Smooth muscle cell (in vitro differentiated cells): ENCODE data around the gene ENDOG. TPM values are rescaled to one million over a fixed set of nuclear protein-coding genes. Genes with fewer than 3 reads are reported as not detected.

Experiments used
- DNase-seq: peaks from one replicate; lab custom pipeline; 2025; ENCODE audit not compliant: unreplicated experiment; lab: John Stamatoyannopoulos, UW
- H2AFZ ChIP-seq: fragments of 200-600 bp; sonication (generic); 2 replicates; pipeline ENCODE4 v1.6.0; 2016; ENCODE audit warnings: antibody characterized with exemption, low read depth, mild to moderate bottlenecking
- H3F3A ChIP-seq: fragments of 200-600 bp; sonication (generic); 2 replicates; pipeline ENCODE4 v1.6.0; 2017; ENCODE audit warnings: antibody characterized with exemption, low read depth
- H3K27ac ChIP-seq: fragments of 200-600 bp; sonication (generic); 2 replicates; pipeline ENCODE4 v1.5.1; 2016; ENCODE audit warnings: low read depth, mild to moderate bottlenecking
- H3K27me3 ChIP-seq: fragments of 200-600 bp; sonication (generic); 2 replicates; pipeline ENCODE4 v1.6.1; 2016; ENCODE audit warnings: low read depth, mild to moderate bottlenecking
- H3K36me3 ChIP-seq: fragments of 200-600 bp; sonication (generic); 2 replicates; pipeline ENCODE4 v1.5.1; 2016; ENCODE audit warnings: low read depth
- H3K4me1 ChIP-seq: fragments of 200-600 bp; sonication (generic); 2 replicates; pipeline ENCODE4 v1.5.1; 2016; ENCODE audit warnings: low read depth
- H3K4me2 ChIP-seq: fragments of 200-600 bp; sonication (generic); 2 replicates; pipeline ENCODE4 v1.6.0; 2016; ENCODE audit warnings: mild to moderate bottlenecking
- H3K4me3 ChIP-seq: fragments of 200-600 bp; sonication (generic); 2 replicates; pipeline ENCODE4 v1.5.1; 2016; ENCODE audit warnings: mild to moderate bottlenecking
- H3K79me2 ChIP-seq: fragments of 200-600 bp; sonication (generic); 2 replicates; pipeline ENCODE4 v1.6.0; 2016; ENCODE audit warnings: low read depth, mild to moderate bottlenecking
- H3K9ac ChIP-seq: fragments of 200-600 bp; sonication (generic); 2 replicates; pipeline ENCODE4 v1.6.0; 2016; ENCODE audit warnings: low read depth
- H3K9me3 ChIP-seq: fragments of 200-600 bp; sonication (generic); replicated peaks from 2 replicates; pipeline ENCODE4 v1.5.1; 2016; ENCODE audit warnings: low read depth
- H4K20me1 ChIP-seq: fragments of 200-600 bp; sonication (generic); 2 replicates; pipeline ENCODE4 v1.6.0; 2016; ENCODE audit warnings: low read depth
- WGBS: methylation state at CpG from one replicate; pipeline ENCODE4 v1.1.7; 2016; ENCODE audit warnings: low lambda C conversion rate; 5-methylcytosine and 5-hydroxymethylcytosine counted together
- polyA plus RNA-seq: library from polyadenylated mRNA; unstranded; fragments of >200 nt; fragmentation: Nextera tagmentation; extraction: Ambion mirVana; gene quantifications from 2 replicates; pipeline ENCODE4 v1.2.1, GENCODE V29; 2016
- total RNA-seq: library from RNA; depleted of rRNA; stranded (reverse); fragments of >200 nt; gene quantifications from 2 replicates; pipeline ENCODE4 v1.2.3, GENCODE V29; 2014
- TF ChIP-seq, protein P1 (sequence below): fragments of 200-600 bp; sonication (generic); IDR thresholded peaks from 2 replicates; pipeline ENCODE4 v1.5.1; 2017; ENCODE audit warnings: borderline replicate concordance, mild to moderate bottlenecking, antibody characterized with exemption; ENCODE audit not compliant: insufficient read depth, poor library complexity, severe bottlenecking

The ENDOG gene
- total and polyA plus RNA-seq, 2 experiments from 2014 or later: 18.4 to 30.5 TPM

DNA sequence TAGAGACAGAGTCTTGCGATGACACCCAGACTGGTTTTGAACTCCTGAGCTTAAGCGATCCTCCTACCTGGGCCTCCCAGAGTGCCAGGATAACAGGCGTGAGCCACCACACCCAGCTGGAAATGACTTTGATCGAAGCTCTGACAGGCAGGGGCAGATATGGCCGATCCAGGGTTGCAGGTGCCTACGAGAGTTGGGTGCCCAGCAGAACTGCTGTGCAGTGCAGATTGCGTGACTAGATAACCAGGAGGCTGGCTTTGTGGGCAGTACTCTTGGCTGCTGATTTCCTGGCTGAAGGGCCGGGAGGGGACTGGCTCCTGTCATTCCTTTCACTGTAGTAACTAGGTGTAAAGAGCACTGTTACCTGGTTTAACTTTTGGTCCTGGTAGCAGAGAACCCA is 19.4 kb upstream of the ENDOG start:
- DNase-seq: no peak
- TF ChIP-seq, protein P1, sequence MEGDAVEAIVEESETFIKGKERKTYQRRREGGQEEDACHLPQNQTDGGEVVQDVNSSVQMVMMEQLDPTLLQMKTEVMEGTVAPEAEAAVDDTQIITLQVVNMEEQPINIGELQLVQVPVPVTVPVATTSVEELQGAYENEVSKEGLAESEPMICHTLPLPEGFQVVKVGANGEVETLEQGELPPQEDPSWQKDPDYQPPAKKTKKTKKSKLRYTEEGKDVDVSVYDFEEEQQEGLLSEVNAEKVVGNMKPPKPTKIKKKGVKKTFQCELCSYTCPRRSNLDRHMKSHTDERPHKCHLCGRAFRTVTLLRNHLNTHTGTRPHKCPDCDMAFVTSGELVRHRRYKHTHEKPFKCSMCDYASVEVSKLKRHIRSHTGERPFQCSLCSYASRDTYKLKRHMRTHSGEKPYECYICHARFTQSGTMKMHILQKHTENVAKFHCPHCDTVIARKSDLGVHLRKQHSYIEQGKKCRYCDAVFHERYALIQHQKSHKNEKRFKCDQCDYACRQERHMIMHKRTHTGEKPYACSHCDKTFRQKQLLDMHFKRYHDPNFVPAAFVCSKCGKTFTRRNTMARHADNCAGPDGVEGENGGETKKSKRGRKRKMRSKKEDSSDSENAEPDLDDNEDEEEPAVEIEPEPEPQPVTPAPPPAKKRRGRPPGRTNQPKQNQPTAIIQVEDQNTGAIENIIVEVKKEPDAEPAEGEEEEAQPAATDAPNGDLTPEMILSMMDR: no peak
- H2AFZ ChIP-seq: no peak overlapping the region
- WGBS: 89% methylated on average over 8 of the region's 8 CpGs
- H3F3A ChIP-seq: no peaks in the 10 kb centered on the region
- no peak overlapping the region for H3K4me3 ChIP-seq
- no peak overlapping the region for H3K4me2 ChIP-seq
- H3K9ac ChIP-seq: no peak overlapping the region
- no peaks in the 10 kb centered on the region for H3K27me3 ChIP-seq
- no peaks in the 10 kb centered on the region for H3K79me2 ChIP-seq
- H3K9me3 ChIP-seq: no peaks in the 10 kb centered on the region
- no peaks in the 10 kb centered on the region for H3K4me1 ChIP-seq
- no peaks in the 10 kb centered on the region for H4K20me1 ChIP-seq
- no peaks in the 10 kb centered on the region for H3K36me3 ChIP-seq
- no peak overlapping the region for H3K27ac ChIP-seq

DNA sequence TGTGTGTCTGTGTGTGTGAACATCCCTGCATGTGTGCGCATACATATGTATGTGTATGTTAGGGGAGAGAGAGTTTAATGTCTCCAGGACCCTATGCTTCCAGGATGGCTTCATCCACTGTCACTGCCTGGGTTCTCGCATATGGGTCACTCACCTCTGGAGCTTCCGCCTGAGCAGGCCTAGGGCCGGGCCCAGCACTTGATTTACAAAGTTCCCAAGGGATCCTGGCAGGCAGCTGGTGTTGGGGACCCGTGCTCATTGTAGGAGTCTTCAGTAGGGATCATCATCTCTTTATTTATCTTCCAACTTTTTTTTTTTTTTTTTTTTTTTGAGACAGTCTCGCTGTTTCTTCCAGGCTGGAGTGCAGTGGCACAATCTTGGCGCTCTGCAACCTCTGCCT is 18.2 kb upstream of the ENDOG start:
- H3K9ac ChIP-seq: no peak overlapping the region
- no peaks in the 10 kb centered on the region for H3K27me3 ChIP-seq
- H3K4me3 ChIP-seq: no peak overlapping the region
- H3F3A ChIP-seq: no peaks in the 10 kb centered on the region
- 95% methylated on average over 7 of the region's 7 CpGs for WGBS
- TF ChIP-seq, protein P1: no peak
- H3K36me3 ChIP-seq: no peaks in the 10 kb centered on the region
- no peak overlapping the region for H2AFZ ChIP-seq
- no peaks in the 10 kb centered on the region for H3K9me3 ChIP-seq
- no peaks in the 10 kb centered on the region for H3K4me1 ChIP-seq
- no peaks in the 10 kb centered on the region for H4K20me1 ChIP-seq
- no peaks in the 10 kb centered on the region for H3K79me2 ChIP-seq
- no peak for DNase-seq
- H3K27ac ChIP-seq: no peak overlapping the region
- H3K4me2 ChIP-seq: no peak overlapping the region

DNA sequence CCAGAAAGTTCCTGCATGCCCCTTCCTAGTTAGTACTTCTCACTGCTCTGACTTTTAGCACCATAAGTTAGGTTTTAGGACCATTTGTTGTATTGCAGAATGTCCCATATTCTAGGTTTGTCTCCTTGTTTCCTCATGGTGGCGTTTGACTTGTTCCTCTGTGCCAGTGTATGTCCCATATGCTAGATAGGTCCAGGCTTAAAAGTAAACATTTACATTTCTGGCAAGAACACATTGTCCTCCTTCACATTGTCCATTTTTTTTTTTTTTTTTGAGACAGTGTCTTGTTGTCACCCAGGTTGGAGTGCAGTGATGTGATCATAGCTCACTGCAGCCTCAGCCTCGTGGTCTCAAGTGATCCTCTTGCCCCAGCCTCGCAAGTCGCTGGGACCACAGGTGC is 15.8 kb upstream of the ENDOG start:
- 96% methylated on average over 4 of the region's 4 CpGs for WGBS
- H3K4me1 ChIP-seq: no peaks in the 10 kb centered on the region
- no peaks in the 10 kb centered on the region for H3K9me3 ChIP-seq
- H3K27ac ChIP-seq: no peak overlapping the region
- TF ChIP-seq, protein P1: no peak
- no peak overlapping the region for H3K4me2 ChIP-seq
- H3K27me3 ChIP-seq: no peaks in the 10 kb centered on the region
- H2AFZ ChIP-seq: no peak overlapping the region
- H3F3A ChIP-seq: no peaks in the 10 kb centered on the region
- no peaks in the 10 kb centered on the region for H4K20me1 ChIP-seq
- no peaks in the 10 kb centered on the region for H3K36me3 ChIP-seq
- H3K4me3 ChIP-seq: no peak overlapping the region
- DNase-seq: no peak
- no peak overlapping the region for H3K9ac ChIP-seq
- no peaks in the 10 kb centered on the region for H3K79me2 ChIP-seq

DNA sequence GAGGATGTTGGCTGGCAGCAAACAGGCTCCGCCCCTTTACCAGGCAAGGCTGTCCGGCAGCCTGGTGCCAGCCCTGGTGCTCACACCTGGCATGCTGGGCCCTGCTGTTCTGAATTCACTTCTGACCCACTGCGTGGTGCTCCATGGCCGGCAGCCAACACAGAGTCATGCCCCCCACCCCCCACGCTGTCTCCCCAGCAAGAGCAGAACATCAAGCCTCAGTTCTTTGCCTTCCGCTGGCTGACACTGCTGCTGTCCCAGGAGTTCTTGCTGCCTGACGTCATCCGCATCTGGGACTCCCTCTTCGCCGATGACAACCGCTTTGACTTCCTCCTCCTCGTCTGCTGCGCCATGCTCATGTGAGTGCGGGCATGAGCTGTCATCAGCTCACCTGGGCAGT is 12.6 kb upstream of the ENDOG start:
- H3F3A ChIP-seq: peaks cover 5% of the 10 kb centered on the region
- H3K4me2 ChIP-seq: no peak overlapping the region
- no peak overlapping the region for H3K4me3 ChIP-seq
- H3K9me3 ChIP-seq: no peaks in the 10 kb centered on the region
- H3K36me3 ChIP-seq: no peaks in the 10 kb centered on the region
- no peaks in the 10 kb centered on the region for H3K79me2 ChIP-seq
- no peak for DNase-seq
- TF ChIP-seq, protein P1: no peak
- H2AFZ ChIP-seq: no peak overlapping the region
- WGBS: 91% methylated on average over 14 of the region's 14 CpGs
- no peaks in the 10 kb centered on the region for H4K20me1 ChIP-seq
- no peaks in the 10 kb centered on the region for H3K27me3 ChIP-seq
- no peaks in the 10 kb centered on the region for H3K4me1 ChIP-seq
- H3K27ac ChIP-seq: no peak overlapping the region
- H3K9ac ChIP-seq: no peak overlapping the region
